NOMO-1 (cell line): ENCODE results near the gene GAS7.
A peak's percentile ranks its signal among the peaks of the same experiment; 100 is the strongest.
"Not testable (repeated sequence)": the region's sequence is repeated elsewhere in the genome, so short reads cannot be mapped to it uniquely, and the experiment has no call there.

Experiments used
- DNase-seq, 2 experiments: peaks; one replicate each; lab custom pipeline; 2025; ENCODE audit not compliant: unreplicated experiment in 2 of 2; lab: John Stamatoyannopoulos, UW

Gene GAS7

DNA sequence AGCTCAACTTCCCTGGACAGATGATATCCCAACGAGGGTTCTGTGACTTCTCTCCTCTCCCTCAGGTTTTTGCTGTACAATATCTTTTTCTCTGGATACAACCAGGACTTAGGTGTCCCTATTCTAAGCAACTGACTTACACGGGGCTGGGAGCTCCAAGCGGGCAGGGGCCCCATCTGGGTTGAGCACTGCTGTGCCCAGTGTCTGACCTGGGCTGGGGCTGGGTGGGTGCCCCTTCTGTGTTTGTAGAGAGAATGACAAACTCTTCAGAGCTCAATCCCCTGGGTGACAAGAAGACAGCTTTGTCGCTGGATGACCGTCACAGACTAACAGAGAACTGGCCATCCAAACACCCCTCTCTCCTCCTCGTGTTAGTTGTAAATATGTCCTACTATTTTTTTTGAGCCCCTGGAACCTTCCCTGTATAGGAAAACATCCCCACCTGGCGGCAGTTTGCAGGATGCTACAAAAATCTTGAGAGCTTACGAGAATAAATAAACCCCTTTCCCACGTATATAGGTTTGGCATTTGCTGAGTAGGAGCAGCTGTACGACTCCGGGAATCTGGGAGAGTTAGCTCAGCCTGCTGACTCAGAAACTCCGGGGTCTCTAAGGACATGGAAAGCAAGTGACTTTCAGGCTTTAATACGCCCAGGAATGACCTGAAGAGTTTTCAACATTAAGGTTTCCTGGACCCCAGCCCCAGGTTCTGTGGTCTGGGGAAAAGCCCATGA is 269.6 kb downstream of the GAS7 start:
- DNase-seq = no peak

- no peak for DNase-seq
Observed at GRCh38 chr17:9926150-9926804, 272.1 kb downstream of the GAS7 start.

DNA sequence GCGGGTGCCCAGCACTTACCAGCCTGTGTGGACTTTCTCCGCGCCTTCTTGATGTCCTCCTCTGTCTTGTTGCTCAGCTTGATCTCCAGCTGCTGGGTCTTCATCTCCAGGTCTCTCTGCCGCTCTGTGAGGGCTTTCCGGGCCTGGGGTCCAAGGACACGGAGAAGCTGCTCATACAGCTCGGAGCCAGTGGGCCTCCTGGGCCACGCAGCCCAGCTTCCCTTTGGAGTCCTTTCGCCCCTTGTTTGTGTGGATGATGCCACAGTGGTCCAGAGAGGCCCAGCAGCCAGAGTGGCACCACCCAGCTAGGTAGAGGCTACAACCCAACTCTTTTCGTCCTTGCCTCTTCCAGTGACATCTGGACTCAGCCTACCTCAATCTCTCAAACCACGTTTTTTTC is 272.9 kb downstream of the GAS7 start:
- no peak for DNase-seq

GRCh38 chr17:9924735-9925191 is 273.6 kb downstream of the GAS7 start:
- peak; percentile 17 to 69 for DNase-seq

DNA sequence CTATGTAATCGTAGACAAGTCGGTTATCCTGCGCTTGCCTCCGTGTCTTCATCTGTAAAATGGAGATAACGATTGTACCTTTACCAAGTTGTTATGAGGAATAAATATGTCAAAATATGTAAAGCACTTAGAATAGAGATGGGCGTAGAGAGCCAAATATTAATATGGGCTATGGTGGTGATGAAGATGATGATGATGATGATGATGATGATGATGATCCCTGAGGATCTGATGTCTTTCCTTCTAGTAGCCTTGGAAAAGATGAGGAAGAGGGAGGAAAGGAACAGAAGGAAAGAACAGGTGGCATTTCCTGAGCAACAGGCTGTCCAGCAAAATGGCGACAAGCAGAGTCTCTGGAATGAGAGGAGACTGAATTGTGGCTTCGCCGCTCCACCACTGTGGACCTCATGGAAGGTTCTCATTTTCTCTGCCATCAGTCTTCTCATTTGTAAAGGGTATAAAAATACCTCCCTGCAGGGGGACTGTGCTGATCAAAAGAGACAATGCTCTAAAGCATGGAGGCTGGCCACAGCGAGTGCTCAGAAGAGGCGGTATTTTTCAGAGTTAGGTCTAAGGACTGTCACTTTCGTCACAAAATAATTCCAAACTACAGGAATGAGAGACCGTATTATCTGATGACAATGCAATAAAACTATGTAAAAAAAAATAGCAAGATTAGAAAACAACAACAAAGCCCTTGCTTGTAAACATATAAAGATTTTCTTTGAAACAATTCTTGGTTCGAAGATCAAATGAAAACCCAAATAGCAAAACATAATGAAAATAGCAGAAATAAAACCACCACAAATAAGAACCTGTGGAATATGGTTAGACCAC is 276.2 kb downstream of the GAS7 start:
- no peak for DNase-seq

DNA sequence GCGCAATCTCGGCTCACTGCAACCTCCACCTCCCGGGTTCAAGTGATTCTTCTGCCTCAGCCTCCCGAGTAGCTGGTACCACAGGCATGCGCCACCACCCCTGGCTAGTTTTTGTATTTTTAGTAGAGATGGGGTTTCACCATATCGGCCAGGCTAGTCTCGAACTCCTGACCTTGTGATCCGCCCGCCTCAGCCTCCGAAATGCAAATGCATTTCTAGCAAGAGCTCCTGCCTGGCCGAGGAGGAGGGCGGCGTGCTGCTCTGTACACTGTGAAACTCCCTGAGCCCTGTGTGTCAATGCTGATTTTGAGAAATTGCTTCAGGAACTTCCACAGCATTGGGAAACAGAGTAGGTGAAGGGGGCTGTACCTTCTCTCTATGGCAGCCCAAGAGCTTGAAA is 277.2 kb downstream of the GAS7 start:
- not testable (repeated sequence) for DNase-seq

DNA sequence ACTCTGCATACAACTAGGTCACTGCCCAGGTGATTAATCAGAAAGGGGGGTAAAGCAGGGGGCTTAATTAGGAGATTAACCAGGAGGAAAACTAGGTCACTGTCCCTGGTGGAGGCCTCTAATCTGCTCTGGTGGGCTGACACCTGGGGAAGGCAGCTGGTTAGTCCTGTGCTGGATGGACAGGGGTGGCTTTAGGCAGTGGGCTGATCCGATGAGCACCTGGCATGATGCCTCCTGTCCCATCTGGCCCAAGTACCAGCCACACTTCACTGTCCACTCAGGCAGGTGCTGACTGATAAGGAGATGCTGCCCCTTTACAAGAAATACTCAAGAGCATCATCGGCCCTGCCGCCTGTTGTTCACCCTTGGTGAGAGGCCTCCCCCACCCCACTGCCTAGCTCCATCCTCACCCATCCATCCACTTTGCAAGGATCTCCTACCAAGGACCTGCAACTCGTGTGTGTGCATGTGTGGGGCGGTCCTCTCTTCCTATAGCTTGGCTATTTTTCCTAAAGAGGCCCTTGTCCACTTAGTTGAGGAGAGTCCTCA is 279.5 kb downstream of the GAS7 start:
- no peak for DNase-seq

- no peak for DNase-seq
Observed at GRCh38 chr17:9918352-9918751, 280.1 kb downstream of the GAS7 start.

- no peak for DNase-seq
Observed at GRCh38 chr17:9917801-9918200, 280.6 kb downstream of the GAS7 start.

DNA sequence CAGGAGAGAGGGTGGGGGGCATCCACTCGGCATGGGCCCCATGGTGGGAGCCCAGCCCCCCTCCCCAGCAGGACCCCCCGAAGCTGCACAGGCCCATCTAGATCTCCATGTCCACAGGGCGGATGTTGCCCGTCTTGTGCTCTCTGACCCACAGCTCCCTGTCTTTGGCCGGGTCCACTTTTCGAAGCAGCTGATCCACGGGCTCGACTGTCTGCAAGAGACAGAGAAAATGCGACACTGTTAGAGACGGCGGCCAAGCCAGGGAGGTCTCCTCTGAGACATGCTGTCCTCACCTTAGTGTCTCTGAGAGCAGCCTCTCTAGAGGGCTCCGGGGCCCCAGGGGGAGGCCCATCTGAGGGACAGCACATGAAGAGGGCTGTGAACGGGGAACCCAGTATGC is 281.3 kb downstream of the GAS7 start:
- DNase-seq = no peak

GRCh38 chr17:9916108-9916507 is 282.3 kb downstream of the GAS7 start:
- no peak for DNase-seq

GRCh38 chr17:9913476-9913875 is 284.9 kb downstream of the GAS7 start:
- DNase-seq = no peak

- no peak for DNase-seq
Observed at GRCh38 chr17:9912121-9913099, 286.0 kb downstream of the GAS7 start.

- no peak for DNase-seq
Observed at GRCh38 chr17:9911089-9911488, 287.3 kb downstream of the GAS7 start.

DNA sequence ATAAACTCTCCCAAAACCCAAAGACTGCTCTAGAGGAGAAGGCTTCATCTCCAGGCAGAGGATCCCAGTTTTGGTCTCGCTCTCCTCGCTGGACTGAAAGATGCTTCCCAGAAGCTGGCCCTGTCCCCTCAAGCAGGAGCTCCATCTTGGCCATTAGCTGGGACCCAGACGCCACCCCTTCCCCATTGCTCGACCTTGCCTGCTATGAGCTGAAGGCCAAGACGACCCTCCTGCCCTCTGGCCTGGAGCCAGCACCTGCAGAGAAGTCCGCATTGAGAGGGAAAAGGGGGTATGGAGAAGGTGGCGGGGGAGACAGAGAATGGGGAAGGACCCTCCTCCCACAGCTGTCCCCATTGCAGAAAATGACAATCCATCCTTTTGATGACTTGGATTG is 289.8 kb downstream of the GAS7 start:
- DNase-seq = no peak

GRCh38 chr17:9907883-9908648 is 290.3 kb downstream of the GAS7 start:
- DNase-seq = no peak

- DNase-seq = no peak
Observed at GRCh38 chr17:9907131-9907530, 291.3 kb downstream of the GAS7 start.

DNA sequence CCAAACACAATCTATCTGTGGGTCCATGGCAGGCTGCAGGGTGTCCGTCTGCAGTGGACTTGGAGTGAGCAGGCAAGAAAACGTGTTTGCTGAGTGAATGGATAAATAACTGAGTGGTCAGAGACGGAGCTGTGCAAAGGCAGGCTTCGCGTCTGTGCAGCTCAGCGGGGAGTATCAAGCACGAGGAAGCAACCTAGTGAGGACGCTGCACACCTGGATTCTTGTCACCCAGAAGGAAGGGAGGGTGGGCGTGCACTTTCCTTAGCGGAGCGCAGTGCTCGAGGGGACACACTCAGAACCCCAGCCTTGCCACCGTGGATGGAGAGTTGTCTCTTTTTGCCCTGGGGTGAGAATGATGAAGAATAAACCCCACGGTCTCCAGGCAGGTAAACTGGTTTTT is 291.8 kb downstream of the GAS7 start:
- DNase-seq = no peak

- DNase-seq = no peak
Observed at GRCh38 chr17:9905902-9906301, 292.5 kb downstream of the GAS7 start.

DNA sequence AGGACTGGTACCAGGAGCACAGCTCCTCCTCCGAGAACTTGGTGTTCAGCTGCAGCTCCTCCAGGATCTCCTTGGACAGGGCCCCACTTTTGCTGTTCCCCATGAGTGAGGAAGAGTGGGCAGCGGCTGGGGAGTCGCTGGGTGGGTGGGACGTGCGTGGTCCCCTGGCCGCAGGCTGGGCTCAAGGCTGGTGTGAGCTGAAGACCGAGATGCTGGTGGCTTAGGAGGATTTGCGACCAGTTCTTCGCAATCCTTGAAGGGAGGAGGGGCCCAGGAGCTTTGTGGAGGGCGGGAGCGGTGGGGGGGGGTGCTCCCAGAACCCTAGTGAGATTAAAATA is 293.4 kb downstream of the GAS7 start, which contains the start of gene RCVRN:
TSS of gene RCVRN (minus strand) at position 194 of the 338 bp plus-strand sequence. CDS start at position 103, 91 bp downstream.
- no peak for DNase-seq
